Rectal smooth muscle tissue (tissue), 1 donor: ENCODE results near the gene RBKS.
"Not testable (repeated sequence)": the region's sequence is repeated elsewhere in the genome, so short reads cannot be mapped to it uniquely, and the experiment has no call there.

Source experiments
- H3K27ac ChIP-seq: one replicate; pipeline ENCODE4 v1.7.0; 2013; ENCODE audit warnings: low read depth, low read length, inconsistent platforms
- H3K27me3 ChIP-seq: one replicate; pipeline ENCODE4 v1.7.0; 2013; ENCODE audit warnings: low read length; ENCODE audit not compliant: control insufficient read depth, insufficient read depth
- H3K36me3 ChIP-seq: one replicate; pipeline ENCODE4 v1.7.0; 2013; ENCODE audit warnings: low read length; ENCODE audit not compliant: control insufficient read depth, insufficient read depth
- H3K4me1 ChIP-seq: one replicate; pipeline ENCODE4 v1.7.0; 2013; ENCODE audit warnings: low read length; ENCODE audit not compliant: control insufficient read depth, insufficient read depth
- H3K4me3 ChIP-seq: one replicate; pipeline ENCODE4 v1.7.0; 2013; ENCODE audit warnings: low read length
- H3K9ac ChIP-seq: one replicate; pipeline ENCODE4 v1.7.0; 2013; ENCODE audit warnings: low read length

The RBKS gene

DNA sequence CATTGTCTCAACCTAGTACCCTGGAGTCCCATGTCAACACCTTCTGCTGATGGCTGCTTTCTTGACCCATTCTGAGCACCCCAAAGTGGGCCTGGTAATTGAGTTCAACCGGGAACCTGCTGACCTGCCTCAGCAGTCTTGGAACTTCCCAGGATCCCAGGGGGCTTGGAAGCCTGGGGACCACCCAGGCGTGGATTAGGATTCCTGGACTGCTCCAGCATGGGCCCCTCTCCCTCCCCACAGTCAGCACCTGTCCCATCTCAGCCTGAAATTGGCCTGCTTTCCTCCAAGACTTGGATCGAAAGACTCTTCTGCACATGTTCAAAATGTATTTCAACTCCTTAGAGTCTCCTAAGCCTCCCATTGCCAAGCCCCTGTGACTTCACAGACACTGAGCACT is 134.1 kb downstream of the RBKS start:
- Histone ChIP-seq H3K27ac (no peak overlapping the region), H3K36me3 (no peaks in the 10 kb centered on the region), H3K27me3 (no peaks in the 10 kb centered on the region), H3K4me3 (no peak overlapping the region), H3K9ac (no peak overlapping the region), H3K4me1 (no peaks in the 10 kb centered on the region)

GRCh38 chr2:27754831-27755230 is 135.4 kb downstream of the RBKS start:
- Histone ChIP-seq H3K27ac (no peak overlapping the region), H3K27me3 (no peaks in the 10 kb centered on the region), H3K4me3 (no peak overlapping the region), H3K36me3 (no peaks in the 10 kb centered on the region), H3K9ac (no peak overlapping the region), H3K4me1 (no peaks in the 10 kb centered on the region)

- Histone ChIP-seq H3K27ac (no peak overlapping the region), H3K9ac (no peak overlapping the region)
These were observed 136.0 kb downstream of the RBKS start for GRCh38 chr2:27754138-27754588.

GRCh38 chr2:27752551-27753237 is 137.5 kb downstream of the RBKS start:
- Histone ChIP-seq H3K4me3 (no peak overlapping the region), H3K36me3 (no peaks in the 10 kb centered on the region), H3K9ac (no peak overlapping the region), H3K27ac (no peak overlapping the region), H3K27me3 (no peaks in the 10 kb centered on the region), H3K4me1 (no peaks in the 10 kb centered on the region)

More at GRCh38 chr2:27754138-27754588, 136.0 kb downstream of the RBKS start:
- Histone ChIP-seq H3K27me3 (no peaks in the 10 kb centered on the region), H3K4me1 (no peaks in the 10 kb centered on the region), H3K4me3 (no peak overlapping the region), H3K36me3 (no peaks in the 10 kb centered on the region)

DNA sequence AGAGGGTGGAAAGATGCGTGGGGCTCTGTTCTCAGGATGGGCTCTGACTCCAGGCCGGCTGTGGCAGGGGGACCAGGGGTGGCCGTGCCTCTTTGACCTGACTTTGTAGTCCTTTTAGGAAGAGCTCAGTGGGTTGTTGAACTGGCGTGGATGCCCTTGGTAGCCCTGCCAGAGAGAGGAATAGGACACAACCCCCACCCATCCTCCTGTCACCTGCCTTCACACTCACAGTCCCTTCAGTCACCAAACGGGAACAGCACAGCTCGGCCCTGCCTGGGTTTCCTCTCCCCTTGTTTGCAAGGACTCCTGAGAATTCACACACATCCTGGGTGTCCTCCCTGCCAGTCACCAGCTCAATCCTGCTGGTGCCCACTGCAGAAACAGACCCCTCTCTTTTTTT is 138.8 kb downstream of the RBKS start:
- Histone ChIP-seq H3K27me3 (no peaks in the 10 kb centered on the region), H3K27ac (no peak overlapping the region), H3K36me3 (no peaks in the 10 kb centered on the region), H3K4me1 (no peaks in the 10 kb centered on the region), H3K4me3 (no peak overlapping the region), H3K9ac (no peak overlapping the region)

DNA sequence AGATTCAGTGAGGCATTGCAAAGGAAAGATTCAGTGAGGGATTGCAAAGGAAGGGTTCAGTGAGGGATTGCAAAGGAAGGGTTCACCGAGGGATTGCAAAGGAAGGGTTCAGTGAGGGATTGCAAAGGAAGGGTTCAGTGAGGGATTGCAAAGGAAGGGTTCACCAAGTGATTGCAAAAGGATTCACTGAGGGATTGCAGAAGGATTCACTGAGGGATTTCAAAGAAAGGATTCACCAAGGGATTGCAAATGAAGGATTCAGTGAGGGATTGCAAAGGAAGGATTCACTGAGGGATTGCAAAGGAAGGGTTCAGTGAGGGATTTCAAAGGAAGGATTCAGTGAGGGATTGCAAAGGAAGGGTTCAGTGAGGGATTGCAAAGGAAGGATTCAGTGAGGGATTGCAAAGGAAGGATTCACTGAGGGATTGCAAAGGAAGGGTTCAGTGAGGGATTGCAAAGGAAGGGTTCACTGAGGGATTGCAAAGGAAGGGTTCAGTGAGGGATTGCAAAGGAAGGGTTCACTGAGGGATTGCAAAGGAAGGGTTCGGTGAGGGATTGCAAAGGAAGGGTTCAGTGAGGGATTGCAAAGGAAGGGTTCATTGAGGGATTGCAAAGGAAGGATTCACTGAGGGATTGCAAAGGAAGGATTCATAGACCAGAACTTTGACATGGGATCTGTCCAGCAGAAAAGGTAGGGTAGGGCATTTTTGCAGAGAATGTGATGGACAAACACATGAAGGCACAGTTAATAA is 141.2 kb downstream of the RBKS start:
- not testable (repeated sequence) for H3K9ac ChIP-seq, H3K4me1 ChIP-seq, H3K27ac ChIP-seq, H3K27me3 ChIP-seq, H3K4me3 ChIP-seq, H3K36me3 ChIP-seq

- H3K9ac ChIP-seq: no peak overlapping the region
- no peaks in the 10 kb centered on the region for H3K4me1 ChIP-seq
- no peak overlapping the region for H3K27ac ChIP-seq
- H3K4me3 ChIP-seq: no peak overlapping the region
- H3K36me3 ChIP-seq: no peaks in the 10 kb centered on the region
- no peaks in the 10 kb centered on the region for H3K27me3 ChIP-seq
These were observed 142.3 kb downstream of the RBKS start for GRCh38 chr2:27747827-27748352.

- Histone ChIP-seq H3K36me3 (no peaks in the 10 kb centered on the region), H3K4me3 (no peak overlapping the region), H3K9ac (no peak overlapping the region), H3K4me1 (no peaks in the 10 kb centered on the region), H3K27me3 (no peaks in the 10 kb centered on the region), H3K27ac (no peak overlapping the region)
These were observed 143.9 kb downstream of the RBKS start for GRCh38 chr2:27746325-27746724.

DNA sequence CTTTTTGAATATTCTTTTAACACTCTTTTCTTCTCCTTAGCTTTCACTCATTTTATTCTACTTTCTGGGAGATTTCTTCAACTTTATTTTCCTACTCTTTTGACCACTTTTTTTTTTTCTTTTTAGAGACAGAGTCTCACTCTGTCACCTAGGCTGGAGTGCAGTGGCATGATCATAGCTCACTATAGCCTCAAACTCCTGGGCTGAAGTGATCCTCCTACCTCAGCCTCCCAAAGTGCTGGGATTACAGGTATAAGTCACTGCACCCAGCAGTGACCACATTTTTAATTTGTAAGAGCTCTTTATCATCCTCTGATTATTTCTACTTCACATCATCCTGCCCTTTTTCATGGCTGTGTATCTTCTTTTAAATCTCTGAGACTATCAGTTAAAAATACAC is 144.7 kb downstream of the RBKS start:
- not testable (repeated sequence) for H3K36me3 ChIP-seq, H3K27me3 ChIP-seq, H3K9ac ChIP-seq, H3K27ac ChIP-seq, H3K4me1 ChIP-seq, H3K4me3 ChIP-seq

DNA sequence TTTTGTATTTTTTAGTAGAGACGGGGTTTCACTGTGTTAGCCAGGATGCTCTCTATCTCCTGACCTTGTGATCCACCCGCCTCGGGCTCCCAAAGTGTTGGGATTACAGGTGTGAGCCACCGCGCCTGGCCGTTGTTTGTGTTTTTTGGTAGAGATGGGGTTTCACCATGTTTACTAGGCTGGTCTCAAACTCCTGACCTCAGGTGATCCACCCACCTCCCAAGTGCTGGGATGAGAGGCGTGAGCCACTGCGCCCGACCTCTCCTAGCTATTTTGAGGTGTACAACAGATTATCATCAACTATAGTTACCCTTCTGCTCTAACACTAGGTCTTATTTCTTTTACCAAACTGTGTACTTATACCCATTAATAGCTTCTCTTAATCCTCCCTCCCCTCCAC is 147.6 kb downstream of the RBKS start:
- no peak overlapping the region for H3K9ac ChIP-seq
- no peak overlapping the region for H3K27ac ChIP-seq
- H3K27me3 ChIP-seq: no peaks in the 10 kb centered on the region
- H3K36me3 ChIP-seq: no peaks in the 10 kb centered on the region
- H3K4me1 ChIP-seq: no peaks in the 10 kb centered on the region
- no peak overlapping the region for H3K4me3 ChIP-seq

DNA sequence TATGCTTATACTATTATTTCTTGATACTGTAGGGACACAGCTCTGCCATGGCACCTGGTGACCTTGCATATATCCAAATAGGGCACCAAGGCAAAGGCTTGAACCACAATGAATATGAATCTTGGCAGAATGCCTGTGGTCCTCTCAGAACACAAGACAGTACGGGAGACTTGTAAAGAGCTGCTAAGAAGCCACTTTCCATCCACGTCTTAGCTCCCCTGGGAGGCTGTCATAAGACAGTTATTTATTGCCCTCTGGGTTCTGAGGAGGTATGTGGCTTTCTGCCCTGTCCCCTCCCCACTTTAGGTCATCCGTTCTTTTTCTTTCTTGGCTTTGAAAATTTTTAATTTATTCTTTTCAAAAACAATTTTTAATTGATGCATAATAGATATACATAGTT is 148.5 kb downstream of the RBKS start:
- H3K36me3 ChIP-seq: no peaks in the 10 kb centered on the region

GRCh38 chr2:27739058-27739373 is 151.2 kb downstream of the RBKS start:
- Histone ChIP-seq H3K4me3 (no peak overlapping the region), H3K27ac (no peak overlapping the region), H3K36me3 (no peaks in the 10 kb centered on the region)

More for the DNA sequence above, 148.5 kb downstream of the RBKS start:
- Histone ChIP-seq H3K27me3 (no peaks in the 10 kb centered on the region), H3K4me3 (no peak overlapping the region), H3K4me1 (no peaks in the 10 kb centered on the region), H3K27ac (no peak overlapping the region), H3K9ac (no peak overlapping the region)

More at GRCh38 chr2:27739058-27739373, 151.2 kb downstream of the RBKS start:
- H3K9ac ChIP-seq: no peak overlapping the region
- H3K4me1 ChIP-seq: peaks cover 8% of the 10 kb centered on the region
- H3K27me3 ChIP-seq: no peaks in the 10 kb centered on the region
